MCF 10A (cell line): ENCODE results near the gene DPEP3. TPM values are rescaled to one million over a fixed set of nuclear protein-coding genes. Genes with fewer than 3 reads are reported as not detected.

ENCODE experiments used
- BruUV-seq: library from RNA; stranded (reverse); fragments of 400-500 nt; replicated peaks from 2 replicates; lab custom pipeline; 2021; lab: Mats Ljungman, UMichigan
- CTCF ChIA-PET: fragments of 300-600 bp; sonication (Branson Sonifier 250); formaldehyde crosslinking; extraction: SDS; loops from one replicate; lab custom pipeline; 2021; ENCODE audit warnings: antibody characterized with exemption, inconsistent platforms; lab: Yijun Ruan, JAX
- POLR2A ChIA-PET: fragments of 300-600, 350-650 bp; sonication (Branson Sonifier 250); formaldehyde crosslinking; extraction: SDS; loops from one replicate; lab custom pipeline; 2020; ENCODE audit warnings: antibody characterized with exemption, inconsistent platforms; lab: Yijun Ruan, JAX
- DNase-seq: peaks from one replicate; pipeline ENCODE4 v3.0.0-alpha.2; 2018; ENCODE audit not compliant: unreplicated experiment
- H3K27ac Mint-ChIP-seq: one replicate; pipeline ENCODE4 v1.8.0; 2022; ENCODE audit warnings: mild to moderate bottlenecking, low read depth, mixed read lengths; ENCODE audit not compliant: unreplicated experiment
- H3K27me3 Mint-ChIP-seq: one replicate; pipeline ENCODE4 v1.8.0; 2022; ENCODE audit warnings: mixed read lengths; ENCODE audit not compliant: insufficient read depth, unreplicated experiment
- H3K36me3 Mint-ChIP-seq: one replicate; pipeline ENCODE4 v1.8.0; 2022; ENCODE audit warnings: mild to moderate bottlenecking, moderate library complexity, mixed read lengths; ENCODE audit not compliant: insufficient read depth, unreplicated experiment
- H3K4me1 Mint-ChIP-seq: one replicate; pipeline ENCODE4 v1.8.0; 2022; ENCODE audit warnings: mixed read lengths; ENCODE audit not compliant: insufficient read depth, unreplicated experiment
- H3K4me3 Mint-ChIP-seq: one replicate; pipeline ENCODE4 v1.8.0; 2022; ENCODE audit warnings: mild to moderate bottlenecking, moderate library complexity, mixed read lengths; ENCODE audit not compliant: unreplicated experiment
- H3K9me3 Mint-ChIP-seq: one replicate; pipeline ENCODE4 v1.8.0; 2022; ENCODE audit warnings: mixed read lengths; ENCODE audit not compliant: unreplicated experiment
- CTCF ChIP-seq: fragments of 200-600 bp; IDR thresholded peaks from one replicate; pipeline ENCODE4 v1.8.0; 2022; ENCODE audit warnings: antibody characterized with exemption, mild to moderate bottlenecking; ENCODE audit not compliant: unreplicated experiment
- intact Hi-C: fragments of 100-400 bp; cut with micrococcal nuclease; formaldehyde crosslinking; loops from 2 replicates; pipeline ENCODE4 v1.14.1; 2022
- total RNA-seq: library from RNA; stranded (reverse); gene quantifications from 2 replicates; pipeline ENCODE4 v1.2.3, GENCODE V29; 2022

The DPEP3 gene
- total RNA-seq, 1 experiment from 2014 or later = not detected

GRCh38 chr16:67982011-67982696, 1.9 kb upstream of the DPEP3 start:
- peaks cover 6% of the 10 kb centered on the region for H3K4me1 Mint-ChIP-seq
- H3K27me3 Mint-ChIP-seq = no peaks in the 10 kb centered on the region
- no peaks in the 10 kb centered on the region for H3K36me3 Mint-ChIP-seq
- no peak for TF ChIP-seq CTCF
- no peak for DNase-seq
- BruUV-seq = no TSS peak
- intact Hi-C loops = no loop called here
- H3K4me3 Mint-ChIP-seq = no peak overlapping the region
- POLR2A ChIA-PET = no interaction called here
- no peak overlapping the region for H3K27ac Mint-ChIP-seq
- CTCF ChIA-PET = interaction anchor here (1.0 to 2.0 kb wide), 4 partner anchors 11 to 59 kb away, joined by 3 to 8 read pairs (median 4); no protein-coding TSS in a partner anchor
- no peaks in the 10 kb centered on the region for H3K9me3 Mint-ChIP-seq

GRCh38 chr16:67977469-67978227, 2.7 kb downstream of the DPEP3 start:
- Mint-ChIP-seq H3K36me3 (no peaks in the 10 kb centered on the region), H3K9me3 (no peaks in the 10 kb centered on the region), H3K4me3 (no peak overlapping the region), H3K27me3 (no peaks in the 10 kb centered on the region), H3K4me1 (no peaks in the 10 kb centered on the region), H3K27ac (no peak overlapping the region)
- BruUV-seq = no TSS peak
- intact Hi-C loops = no loop called here
- ChIA-PET CTCF (interaction anchor here (1.1 kb wide), 2 partner anchors 16 to 18 kb away, joined by 3 read pairs; no protein-coding TSS in a partner anchor), POLR2A (interaction anchor here (0.8 kb wide), 1 partner anchor 11 kb away, joined by 3 read pairs; no protein-coding TSS in a partner anchor)
- TF ChIP-seq CTCF = no peak
- no peak for DNase-seq

- Mint-ChIP-seq H3K4me1 (no peaks in the 10 kb centered on the region), H3K27me3 (no peaks in the 10 kb centered on the region), H3K4me3 (no peak overlapping the region), H3K9me3 (no peaks in the 10 kb centered on the region), H3K27ac (no peak overlapping the region), H3K36me3 (no peaks in the 10 kb centered on the region)
- ChIA-PET CTCF (no interaction called here), POLR2A (no interaction called here)
- TF ChIP-seq CTCF = no peak
- DNase-seq = no peak
- BruUV-seq = no TSS peak
- intact Hi-C loops = no loop called here
These were observed 3.3 kb downstream of the DPEP3 start for GRCh38 chr16:67977005-67977404.

DNA sequence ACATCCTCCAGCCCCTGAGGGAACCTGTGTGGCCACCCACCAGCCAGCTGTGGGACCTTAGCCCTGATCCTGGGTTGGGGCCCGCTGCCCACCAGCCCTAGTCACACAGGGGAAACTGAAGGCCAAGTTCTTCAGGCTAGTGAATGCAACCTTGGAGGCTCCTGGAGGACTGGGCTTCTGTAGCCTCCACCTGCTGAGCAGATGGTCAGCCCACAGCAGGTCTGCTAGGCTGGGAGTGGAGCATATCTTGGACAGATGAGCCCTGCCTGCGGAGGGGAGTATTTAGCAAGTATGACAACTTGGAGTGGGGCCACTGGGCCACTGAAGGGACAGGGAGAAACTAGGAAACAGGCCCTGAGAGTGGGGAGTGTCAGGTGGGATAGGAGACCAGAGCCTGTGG, 4.1 kb downstream of the DPEP3 start:
- no peak for DNase-seq
- Mint-ChIP-seq H3K4me1 (no peaks in the 10 kb centered on the region), H3K9me3 (no peaks in the 10 kb centered on the region), H3K4me3 (no peak overlapping the region), H3K27me3 (no peaks in the 10 kb centered on the region), H3K36me3 (no peaks in the 10 kb centered on the region), H3K27ac (no peak overlapping the region)
- no peak for TF ChIP-seq CTCF
- no TSS peak for BruUV-seq
- intact Hi-C loops = no loop called here
- ChIA-PET POLR2A (interaction anchor here (0.6 kb wide), 1 partner anchor 70 kb away, joined by 3 read pairs; no protein-coding TSS in a partner anchor), CTCF (no interaction called here)
